A673 (cell line): ENCODE data around the gene SCGB2B2. TPM values are rescaled to one million over a fixed set of nuclear protein-coding genes. Genes with fewer than 3 reads are reported as not detected.
"Not testable (repeated sequence)": the region's sequence is repeated elsewhere in the genome, so short reads cannot be mapped to it uniquely, and the experiment has no call there.

Source experiments
- BruUV-seq: library from RNA; stranded (reverse); fragments of 400-500 nt; replicated peaks from 2 replicates; lab custom pipeline; 2021; lab: Mats Ljungman, UMichigan
- CTCF ChIA-PET: fragments of 300-600 bp; sonication (Branson Sonifier 250); formaldehyde crosslinking; loops from one replicate; lab custom pipeline; 2022; ENCODE audit warnings: antibody characterized with exemption; lab: Charles Lee
- POLR2A ChIA-PET: fragments of 300-600 bp; sonication (Branson Sonifier 250); formaldehyde crosslinking; loops from one replicate; lab custom pipeline; 2022; ENCODE audit warnings: antibody characterized with exemption; ENCODE audit not compliant: low non-redundant PET; lab: Charles Lee
- DNase-seq: peaks from one replicate; pipeline ENCODE4 v3.0.0-alpha.2; 2015; ENCODE audit warnings: low spot score
- H3K27ac ChIP-seq: fragments of 200-600 bp; sonication (generic); 2 replicates; pipeline ENCODE4 v1.5.1; 2016; ENCODE audit warnings: mixed run types, low read depth, mild to moderate bottlenecking, mixed read lengths, antibody characterized with exemption, low read length; ENCODE audit not compliant: poor library complexity, severe bottlenecking
- H3K27me3 ChIP-seq: fragments of 200-600 bp; sonication (generic); replicated peaks from 2 replicates; pipeline ENCODE4 v1.6.1; 2017; ENCODE audit warnings: mixed run types, low read depth, mild to moderate bottlenecking, mixed read lengths, antibody characterized with exemption, low read length; ENCODE audit not compliant: insufficient read depth, poor library complexity
- H3K36me3 ChIP-seq: fragments of 200-600 bp; sonication (generic); 2 replicates; pipeline ENCODE4 v1.6.1; 2016; ENCODE audit warnings: mixed run types, mild to moderate bottlenecking, mixed read lengths, antibody characterized with exemption, low read length; ENCODE audit not compliant: insufficient read depth, poor library complexity, severe bottlenecking
- H3K4me1 ChIP-seq: fragments of 200-600 bp; sonication (generic); 2 replicates; pipeline ENCODE4 v1.6.1; 2017; ENCODE audit warnings: mixed run types, mild to moderate bottlenecking, mixed read lengths, antibody characterized with exemption, low read length; ENCODE audit not compliant: insufficient read depth, poor library complexity, severe bottlenecking
- H3K4me3 ChIP-seq: fragments of 200-600 bp; sonication (generic); 2 replicates; pipeline ENCODE4 v1.5.1; 2016; ENCODE audit warnings: low read depth, mixed run types, mild to moderate bottlenecking, mixed read lengths, low read length; ENCODE audit not compliant: poor library complexity, severe bottlenecking
- H3K9me3 ChIP-seq: fragments of 200-600 bp; sonication (generic); 2 replicates; pipeline ENCODE4 v1.6.1; 2016; ENCODE audit warnings: mixed run types, low read depth, mild to moderate bottlenecking, mixed read lengths, antibody characterized with exemption, low read length; ENCODE audit not compliant: poor library complexity, severe bottlenecking
- EZH2 ChIP-seq: fragments of 200-600 bp; sonication (generic); IDR thresholded peaks from 2 replicates; pipeline ENCODE4 v1.6.1; 2017; ENCODE audit warnings: borderline replicate concordance, low read depth, mild to moderate bottlenecking, mixed read lengths, antibody characterized with exemption, low read length; ENCODE audit not compliant: poor library complexity, severe bottlenecking
- intact Hi-C: fragments of 100-400 bp; cut with micrococcal nuclease; formaldehyde crosslinking; loops from one replicate; pipeline ENCODE4 v1.10.0; 2022; ENCODE audit not compliant: unreplicated experiment
- total RNA-seq: library from RNA; stranded (reverse); gene quantifications from 2 replicates; pipeline ENCODE4 v1.2.3, GENCODE V29; 2021
- TF ChIP-seq, protein P1 (sequence below): fragments of 300-800, 200-600 bp; sonication (generic); conservative IDR thresholded peaks from 2 replicates; pipeline ENCODE4 v1.5.1; 2017; ENCODE audit warnings: low read depth, mild to moderate bottlenecking, antibody characterized with exemption, low read length, moderate library complexity, mixed read lengths

SCGB2B2 gene
- total RNA-seq, 1 experiment from 2014 or later = 0.24 TPM

DNA sequence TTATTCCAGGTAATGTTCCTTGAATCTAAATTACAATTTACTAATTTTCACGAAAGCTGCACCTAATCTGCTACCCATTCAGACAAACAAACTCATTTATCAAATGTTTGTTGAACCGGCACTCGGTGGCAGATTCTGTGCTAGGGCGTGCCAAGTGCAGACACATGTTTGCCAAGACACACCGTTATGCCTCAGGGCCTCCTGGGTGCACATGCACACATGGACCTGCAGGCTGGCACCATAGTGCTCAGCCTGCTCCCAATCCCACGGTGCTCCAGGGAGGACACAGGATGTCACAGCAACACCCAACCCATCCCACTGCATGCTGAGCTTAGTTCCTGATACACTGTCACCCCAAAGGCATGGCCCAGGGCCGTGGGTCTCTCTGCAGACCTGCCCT is 7.7 kb downstream of the SCGB2B2 start:
- no peaks in the 10 kb centered on the region for H3K9me3 ChIP-seq
- DNase-seq = no peak
- BruUV-seq = no TSS peak
- H3K36me3 ChIP-seq = no peaks in the 10 kb centered on the region
- TF ChIP-seq EZH2 = no peak
- TF ChIP-seq, protein P1, sequence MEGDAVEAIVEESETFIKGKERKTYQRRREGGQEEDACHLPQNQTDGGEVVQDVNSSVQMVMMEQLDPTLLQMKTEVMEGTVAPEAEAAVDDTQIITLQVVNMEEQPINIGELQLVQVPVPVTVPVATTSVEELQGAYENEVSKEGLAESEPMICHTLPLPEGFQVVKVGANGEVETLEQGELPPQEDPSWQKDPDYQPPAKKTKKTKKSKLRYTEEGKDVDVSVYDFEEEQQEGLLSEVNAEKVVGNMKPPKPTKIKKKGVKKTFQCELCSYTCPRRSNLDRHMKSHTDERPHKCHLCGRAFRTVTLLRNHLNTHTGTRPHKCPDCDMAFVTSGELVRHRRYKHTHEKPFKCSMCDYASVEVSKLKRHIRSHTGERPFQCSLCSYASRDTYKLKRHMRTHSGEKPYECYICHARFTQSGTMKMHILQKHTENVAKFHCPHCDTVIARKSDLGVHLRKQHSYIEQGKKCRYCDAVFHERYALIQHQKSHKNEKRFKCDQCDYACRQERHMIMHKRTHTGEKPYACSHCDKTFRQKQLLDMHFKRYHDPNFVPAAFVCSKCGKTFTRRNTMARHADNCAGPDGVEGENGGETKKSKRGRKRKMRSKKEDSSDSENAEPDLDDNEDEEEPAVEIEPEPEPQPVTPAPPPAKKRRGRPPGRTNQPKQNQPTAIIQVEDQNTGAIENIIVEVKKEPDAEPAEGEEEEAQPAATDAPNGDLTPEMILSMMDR = no peak
- H3K27me3 ChIP-seq = no peaks in the 10 kb centered on the region
- ChIA-PET POLR2A (no interaction called here), CTCF (no interaction called here)
- H3K4me3 ChIP-seq = no peak overlapping the region
- no peaks in the 10 kb centered on the region for H3K4me1 ChIP-seq
- H3K27ac ChIP-seq = no peak overlapping the region
- intact Hi-C loops = no loop called here

DNA sequence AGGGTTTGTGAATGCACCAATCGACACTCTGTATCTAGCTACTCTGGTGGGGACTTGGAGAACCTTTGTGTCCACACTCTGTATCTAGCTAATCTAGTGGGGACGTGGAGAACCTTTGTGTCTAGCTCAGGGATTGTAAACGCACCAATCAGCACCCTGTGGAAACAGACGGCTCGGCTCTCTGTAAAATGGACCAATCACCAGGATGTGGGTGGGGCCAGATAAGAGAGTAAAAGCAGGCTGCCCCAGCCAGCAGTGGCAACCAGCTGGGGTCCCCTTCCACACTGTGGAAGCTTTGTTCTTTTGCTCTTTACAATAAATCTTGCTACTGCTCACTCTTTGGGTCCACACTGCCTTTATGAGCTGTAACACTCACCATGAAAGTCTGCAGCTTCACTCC is 8.3 kb downstream of the SCGB2B2 start:
- H3K27ac ChIP-seq, H3K27me3 ChIP-seq, intact Hi-C loops, DNase-seq, CTCF ChIA-PET, H3K9me3 ChIP-seq, H3K4me1 ChIP-seq, BruUV-seq, H3K4me3 ChIP-seq, POLR2A ChIA-PET, H3K36me3 ChIP-seq: not testable (repeated sequence)

DNA sequence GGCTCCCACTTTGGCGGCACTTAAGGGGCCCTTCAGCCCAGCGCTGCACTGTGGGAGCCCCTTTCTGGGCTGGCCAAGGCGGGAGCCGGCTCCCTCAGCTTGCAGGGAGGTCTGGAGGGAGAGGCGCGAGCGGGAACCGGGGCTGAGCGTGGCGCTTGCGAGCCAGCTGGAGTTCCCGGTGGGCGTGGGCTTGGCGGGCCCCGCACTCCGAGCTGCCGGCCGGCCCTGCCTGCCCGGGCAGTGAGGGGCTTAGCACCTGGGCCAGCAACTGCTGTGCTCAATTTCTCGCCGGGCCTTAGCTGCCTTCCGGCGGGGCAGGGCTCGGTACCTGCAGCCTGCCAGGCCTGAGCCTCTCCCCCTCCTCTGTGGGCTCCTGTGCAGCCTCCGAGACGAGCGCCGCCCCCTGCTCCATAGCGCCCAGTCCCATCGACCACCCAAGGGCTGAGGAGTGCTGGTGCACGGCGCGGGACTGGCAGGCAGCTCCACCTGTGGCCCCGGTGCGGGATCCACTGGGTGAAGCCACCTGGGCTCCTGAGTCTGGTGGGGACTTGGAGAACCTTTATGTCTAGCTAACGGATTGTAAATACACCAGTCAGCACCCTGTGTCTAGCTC is 8.8 kb downstream of the SCGB2B2 start:
- BruUV-seq, DNase-seq, H3K27me3 ChIP-seq, H3K4me1 ChIP-seq, POLR2A ChIA-PET, H3K36me3 ChIP-seq, CTCF ChIA-PET, H3K9me3 ChIP-seq, H3K4me3 ChIP-seq, intact Hi-C loops, H3K27ac ChIP-seq: not testable (repeated sequence)

DNA sequence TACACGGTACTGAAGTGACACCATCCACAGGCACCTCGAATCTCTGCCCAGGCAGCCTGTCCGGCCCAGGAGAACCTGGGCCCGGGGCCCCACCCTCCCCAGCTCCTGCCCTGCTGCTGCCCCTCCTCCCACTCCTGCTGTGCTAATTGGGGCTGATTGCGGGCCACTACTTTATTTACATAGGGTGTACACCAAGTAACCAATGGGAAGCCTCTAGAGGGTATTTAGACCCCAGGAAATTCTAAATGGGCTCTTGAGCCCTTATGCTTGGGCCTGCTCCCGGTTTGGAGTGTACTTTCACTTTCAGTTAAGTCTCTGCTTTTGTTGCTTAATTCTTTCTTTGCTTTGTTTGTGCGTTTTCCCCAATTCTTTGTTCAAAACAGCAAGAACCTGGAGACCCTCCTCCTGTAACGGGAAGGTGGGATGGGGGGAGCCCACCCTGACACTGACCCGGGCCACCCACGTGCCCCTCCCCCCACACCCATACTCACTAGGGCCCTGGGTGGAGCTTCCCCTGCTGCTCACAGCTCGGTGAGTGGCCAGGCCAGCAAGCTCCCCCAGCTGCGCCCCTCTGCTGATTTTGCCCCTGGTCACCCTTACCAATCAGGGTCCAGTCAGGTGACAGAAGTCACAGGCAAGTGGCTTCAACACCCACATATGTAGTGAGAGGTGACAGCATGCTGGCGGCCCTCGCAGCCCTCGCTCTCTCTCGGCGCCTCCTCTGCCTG is 9.4 kb downstream of the SCGB2B2 start:
- H3K9me3 ChIP-seq = no peaks in the 10 kb centered on the region
- no peaks in the 10 kb centered on the region for H3K4me1 ChIP-seq
- intact Hi-C loops = no loop called here
- no TSS peak for BruUV-seq
- peak overlapping the region; percentile 24 for H3K27ac ChIP-seq
- CTCF ChIA-PET = no interaction called here
- POLR2A ChIA-PET = no interaction called here
- TF ChIP-seq, protein P1 = no peak
- TF ChIP-seq EZH2 = no peak
- DNase-seq = peak; percentile 16
- H3K36me3 ChIP-seq = no peaks in the 10 kb centered on the region
- H3K4me3 ChIP-seq = peak overlapping the region; percentile 25
- H3K27me3 ChIP-seq = no peaks in the 10 kb centered on the region
